NCI-H2171 treated with DMSO at 0.1 percent for 48 hours (cell line): ENCODE results near the gene TGFB1I1.
"Not testable (repeated sequence)": the region's sequence is repeated elsewhere in the genome, so short reads cannot be mapped to it uniquely, and the experiment has no call there.

Source experiments
- DNase-seq: peaks from one replicate; lab custom pipeline; 2025; lab: John Stamatoyannopoulos, UW

The TGFB1I1 gene

DNA sequence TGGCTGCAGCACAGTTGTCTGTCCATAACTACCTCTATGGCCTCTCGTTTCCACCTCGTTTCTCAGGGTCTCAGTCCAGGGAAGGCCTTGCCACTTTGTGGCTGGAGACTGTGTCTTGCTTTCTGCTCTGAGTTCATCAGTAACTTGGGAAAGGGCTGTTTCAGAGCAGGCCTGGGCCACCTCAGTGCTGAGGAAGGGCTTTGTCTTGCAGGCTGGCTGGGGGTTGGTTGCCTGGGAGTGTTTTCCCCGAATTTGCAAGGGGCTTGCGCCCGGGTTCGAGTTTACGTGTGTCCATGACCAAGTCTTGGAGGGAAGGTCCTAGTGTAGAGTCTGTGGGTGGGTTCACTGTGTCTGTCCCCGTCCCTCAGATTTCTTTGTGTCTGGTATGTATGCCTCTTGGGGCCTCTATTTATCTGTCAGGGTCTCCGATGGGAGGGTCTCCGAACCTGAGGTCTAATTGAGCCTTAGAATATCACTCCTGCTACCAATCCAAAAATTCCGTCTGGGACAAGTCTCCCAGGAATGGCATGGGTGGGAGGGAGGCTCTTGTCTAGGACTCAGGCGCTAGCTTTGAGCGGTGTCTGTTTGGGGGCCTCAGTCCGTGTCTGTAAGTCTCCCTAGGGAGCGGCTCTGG is 594 bp upstream of the TGFB1I1 start:
- DNase-seq: no peak

- DNase-seq: peak; percentile 94
Observed at GRCh38 chr16:31472709-31473203, 804 bp downstream of the TGFB1I1 start.

GRCh38 chr16:31473264-31473984 is 1.5 kb downstream of the TGFB1I1 start:
- DNase-seq: no peak

DNA sequence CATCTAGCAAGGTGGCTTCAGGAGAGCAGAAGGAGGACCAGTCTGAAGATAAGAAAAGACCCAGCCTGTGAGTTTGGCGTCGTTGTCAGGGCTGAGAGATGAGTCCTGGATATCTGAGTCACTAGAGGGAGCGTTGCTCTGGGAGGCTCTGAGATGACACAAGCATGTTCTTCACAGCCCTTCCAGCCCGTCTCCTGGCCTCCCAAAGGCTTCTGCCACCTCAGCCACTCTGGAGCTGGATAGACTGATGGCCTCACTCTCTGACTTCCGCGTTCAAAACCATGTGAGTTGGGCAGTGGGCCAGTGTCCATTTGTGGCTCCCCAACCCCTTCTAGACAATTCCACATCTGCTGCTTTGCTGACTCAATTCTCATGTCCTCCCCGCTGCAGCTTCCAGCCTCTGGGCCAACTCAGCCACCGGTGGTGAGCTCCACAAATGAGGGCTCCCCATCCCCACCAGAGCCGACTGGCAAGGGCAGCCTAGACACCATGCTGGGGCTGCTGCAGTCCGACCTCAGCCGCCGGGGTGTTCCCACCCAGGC is 2.3 kb downstream of the TGFB1I1 start:
- DNase-seq: no peak

GRCh38 chr16:31474773-31475738 is 3.1 kb downstream of the TGFB1I1 start:
- no peak for DNase-seq

- no peak for DNase-seq
Observed at GRCh38 chr16:31475946-31476302, 4.0 kb downstream of the TGFB1I1 start.

DNA sequence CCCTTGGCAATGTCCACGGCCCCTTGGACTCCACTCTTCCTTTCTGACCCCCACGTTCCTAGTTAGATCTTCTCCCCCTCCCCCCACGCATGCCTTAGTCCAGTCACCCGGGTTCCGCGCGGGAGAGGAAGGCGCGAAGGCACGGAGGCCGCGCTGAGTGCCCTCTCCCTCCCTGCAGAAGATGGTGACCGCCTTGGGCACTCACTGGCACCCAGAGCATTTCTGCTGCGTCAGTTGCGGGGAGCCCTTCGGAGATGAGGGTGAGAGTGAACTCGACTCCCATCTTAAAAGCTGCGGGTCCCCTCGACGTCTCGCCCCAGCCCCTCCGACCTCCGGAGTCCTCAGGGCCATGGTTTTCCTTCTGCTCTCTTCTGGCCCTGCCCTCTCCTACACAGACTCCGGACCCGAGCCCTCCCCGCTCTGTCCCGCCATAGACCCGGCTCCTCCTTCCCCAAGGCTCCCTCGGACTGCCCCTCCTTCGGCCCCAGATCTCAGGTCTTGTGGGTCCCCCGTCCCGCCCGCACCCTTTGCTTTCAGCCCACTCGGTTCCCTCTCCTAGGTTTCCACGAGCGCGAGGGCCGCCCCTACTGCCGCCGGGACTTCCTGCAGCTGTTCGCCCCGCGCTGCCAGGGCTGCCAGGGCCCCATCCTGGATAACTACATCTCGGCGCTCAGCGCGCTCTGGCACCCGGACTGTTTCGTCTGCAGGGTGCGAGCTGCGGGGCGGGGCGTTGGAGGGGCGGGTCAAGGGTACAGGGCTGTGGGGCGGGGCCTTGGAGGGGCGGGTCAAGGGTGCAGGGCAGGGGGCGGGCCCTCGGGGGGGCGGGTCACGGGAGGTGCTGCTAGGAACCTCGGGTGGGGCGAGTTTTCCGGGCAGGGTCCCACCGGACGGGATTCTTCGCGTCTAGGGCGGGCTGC is 4.6 kb downstream of the TGFB1I1 start:
- DNase-seq: no peak

GRCh38 chr16:31477220-31478216 is 5.6 kb downstream of the TGFB1I1 start:
- no peak for DNase-seq

DNA sequence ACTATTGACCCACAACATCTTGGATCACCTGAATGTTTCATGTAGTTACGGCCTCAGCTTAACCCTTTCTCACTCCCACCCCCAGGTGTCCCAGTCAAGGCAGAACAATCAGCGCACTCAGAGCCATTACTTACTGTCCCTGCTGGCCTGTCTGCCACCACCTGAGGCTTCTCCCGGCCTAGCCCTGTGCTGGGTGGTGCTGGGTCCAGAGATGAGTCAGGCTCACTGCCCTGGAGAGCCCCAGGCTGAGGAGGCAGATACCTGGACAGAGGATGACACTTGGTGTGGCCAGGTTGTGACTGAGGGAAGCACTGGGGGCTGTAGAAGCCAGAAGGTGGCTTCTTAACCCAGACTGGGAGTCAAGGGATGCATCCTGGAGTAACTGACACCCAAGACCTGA is 7.0 kb downstream of the TGFB1I1 start:
- no peak for DNase-seq

- DNase-seq: no peak
Observed at GRCh38 chr16:31479751-31480150, 7.8 kb downstream of the TGFB1I1 start.

GRCh38 chr16:31480851-31481536 is 9.0 kb downstream of the TGFB1I1 start:
- no peak for DNase-seq

- DNase-seq: no peak
Observed at GRCh38 chr16:31483081-31483480, 11.1 kb downstream of the TGFB1I1 start, which contains the start of gene SLC5A2. TSS of gene SLC5A2 (plus strand) at chr16:31483123. CDS start at chr16:31483137, 14 bp downstream.

DNA sequence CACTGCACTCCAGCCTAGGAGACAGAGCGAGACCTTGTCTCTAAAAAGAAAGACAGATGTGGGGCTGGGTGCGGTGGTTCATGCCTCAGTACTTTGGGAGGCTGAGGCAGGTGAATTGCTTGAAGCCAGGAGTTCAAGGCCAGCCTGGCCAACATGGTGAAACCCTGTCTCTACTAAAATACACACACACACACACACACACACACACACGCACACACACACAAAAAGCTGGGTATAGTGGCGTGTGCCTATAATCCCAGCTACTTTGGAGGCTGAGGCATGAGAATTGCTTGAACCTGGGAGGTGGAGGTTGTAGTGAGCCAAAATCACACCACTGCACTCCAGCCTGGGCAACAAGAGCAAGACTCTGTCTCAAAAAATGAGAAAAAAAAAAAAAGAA is 12.1 kb downstream of the TGFB1I1 start:
- not testable (repeated sequence) for DNase-seq

- no peak for DNase-seq
Observed at GRCh38 chr16:31484491-31485171, 12.7 kb downstream of the TGFB1I1 start.

- no peak for DNase-seq
Observed at GRCh38 chr16:31485571-31485970, 13.6 kb downstream of the TGFB1I1 start.

DNA sequence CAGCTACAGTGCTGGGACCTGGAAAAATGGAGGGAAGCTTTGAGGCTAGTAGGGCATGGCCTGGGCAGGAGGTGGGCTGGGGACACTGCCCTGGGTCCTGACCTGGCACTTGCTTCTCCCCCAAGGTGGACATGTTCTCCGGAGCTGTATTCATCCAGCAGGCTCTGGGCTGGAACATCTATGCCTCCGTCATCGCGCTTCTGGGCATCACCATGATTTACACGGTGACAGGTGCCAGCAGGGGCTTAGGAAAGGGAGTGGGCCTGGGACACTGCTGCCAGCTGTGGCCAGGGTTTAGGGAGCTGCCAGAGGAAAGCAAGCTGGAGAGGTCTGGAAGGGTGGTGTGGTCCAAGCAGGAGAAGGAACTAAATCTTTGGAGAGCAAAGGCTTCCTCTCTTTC is 14.1 kb downstream of the TGFB1I1 start:
- no peak for DNase-seq

- DNase-seq: no peak
Observed at GRCh38 chr16:31487071-31487719, 15.2 kb downstream of the TGFB1I1 start.
